ENCODE measurements around the gene HOXB2. TPM values are rescaled to one million over a fixed set of nuclear protein-coding genes. Genes with fewer than 3 reads are reported as not detected.

HOXB2 gene
- total and polyA plus RNA-seq, 2 donors (not counting 1 experiment from before 2014, with no cell fraction given) = 12.2 to 12.3 TPM

GRCh38 chr17:48506246-48506645 lies 38.7 kb downstream of the HOXB2 start:
- H3K4me1 ChIP-seq (ENCODE audit: control insufficient read depth, extremely low read depth, insufficient read depth, low read length) = peaks cover 3% of the 10 kb centered on the region
- H4K20me1 ChIP-seq (ENCODE audit: control insufficient read depth, extremely low read depth, insufficient read depth, low read length) = no peaks in the 10 kb centered on the region
- H3K9ac ChIP-seq (ENCODE audit: insufficient read depth, low read length) = no peak overlapping the region
- DNase-seq (ENCODE audit: low read depth in 2 of 2) = no peak
- no peak overlapping the region for H3K4me3 ChIP-seq (replicated peaks in 1 of 4; ENCODE audit: control extremely low read depth in 1 of 4, insufficient read depth in 1 of 4, low read depth in 3 of 4, low read length in 4 of 4)
- no peaks in the 10 kb centered on the region for H3K79me2 ChIP-seq (ENCODE audit: control insufficient read depth, insufficient read depth, low read length)
- no peak overlapping the region for H3K4me2 ChIP-seq (ENCODE audit: extremely low read depth, insufficient read depth, low read length)
- no peaks in the 10 kb centered on the region for H3K9me3 ChIP-seq (ENCODE audit: control insufficient read depth, insufficient read depth, low read depth, low read length)
- H2AFZ ChIP-seq (ENCODE audit: low read length) = no peak overlapping the region
- H3K27me3 ChIP-seq (ENCODE audit: control insufficient read depth, insufficient read depth, low read length) = no peaks in the 10 kb centered on the region
- no peaks in the 10 kb centered on the region for H3K36me3 ChIP-seq (ENCODE audit: control insufficient read depth, insufficient read depth, low read length)
- H3K27ac ChIP-seq (ENCODE audit: insufficient read depth, low read length) = no peak overlapping the region
- TF ChIP-seq EZH2 (IDR thresholded peaks at IDR 0.05; ENCODE audit: low read length, missing control alignments) (no peak), CTCF (conservative IDR thresholded peaks at IDR 0.05 in 1 of 2, IDR thresholded peaks at IDR 0.05 in 1 of 2; ENCODE audit: low read depth in 1 of 2, low read length in 2 of 2) (peak in 1 of 2 donors; percentile 25)

- Histone ChIP-seq H4K20me1 (ENCODE audit: control insufficient read depth, extremely low read depth, insufficient read depth, low read length) (no peaks in the 10 kb centered on the region), H3K9me3 (ENCODE audit: control insufficient read depth, insufficient read depth, low read depth, low read length) (no peaks in the 10 kb centered on the region), H3K79me2 (ENCODE audit: control insufficient read depth, insufficient read depth, low read length) (no peaks in the 10 kb centered on the region), H3K9ac (ENCODE audit: insufficient read depth, low read length) (no peak overlapping the region), H3K27ac (ENCODE audit: insufficient read depth, low read length) (no peak overlapping the region), H3K4me2 (ENCODE audit: extremely low read depth, insufficient read depth, low read length) (no peak overlapping the region), H3K4me3 (replicated peaks in 1 of 4; ENCODE audit: control extremely low read depth in 1 of 4, insufficient read depth in 1 of 4, low read depth in 3 of 4, low read length in 4 of 4) (no peak overlapping the region), H2AFZ (ENCODE audit: low read length) (no peak overlapping the region), H3K27me3 (ENCODE audit: control insufficient read depth, insufficient read depth, low read length) (no peaks in the 10 kb centered on the region), H3K36me3 (ENCODE audit: control insufficient read depth, insufficient read depth, low read length) (no peaks in the 10 kb centered on the region), H3K4me1 (ENCODE audit: control insufficient read depth, extremely low read depth, insufficient read depth, low read length) (peaks cover 4% of the 10 kb centered on the region)
- TF ChIP-seq EZH2 (IDR thresholded peaks at IDR 0.05; ENCODE audit: low read length, missing control alignments) (no peak), CTCF (conservative IDR thresholded peaks at IDR 0.05 in 1 of 2, IDR thresholded peaks at IDR 0.05 in 1 of 2; ENCODE audit: low read depth in 1 of 2, low read length in 2 of 2) (no peak)
- DNase-seq (ENCODE audit: low read depth in 2 of 2) = peak; percentile 72 to 92
Measured at GRCh38 chr17:48505788-48506187, 39.1 kb downstream of the HOXB2 start.

DNA sequence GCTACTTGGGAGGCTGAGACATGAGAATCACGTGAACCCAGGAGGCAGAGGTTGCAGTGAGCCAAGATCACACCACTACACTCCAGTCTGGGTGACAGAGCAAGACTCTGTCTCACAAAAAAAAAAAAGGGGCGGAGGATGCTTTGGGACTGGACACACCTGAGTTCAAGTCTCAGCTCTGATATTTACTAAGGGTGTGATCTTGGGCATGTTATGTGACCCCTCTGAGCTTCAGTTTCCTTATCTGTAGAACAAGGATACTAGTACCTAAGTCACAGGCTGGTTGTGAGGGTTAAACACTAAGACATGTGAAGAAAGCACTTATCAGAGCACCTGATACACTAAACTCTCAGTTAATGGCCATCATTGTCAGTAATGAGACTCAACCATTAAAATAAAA lies 40.0 kb downstream of the HOXB2 start:
- DNase-seq (ENCODE audit: low read depth in 2 of 2) = no peak
- no peak overlapping the region for H3K27ac ChIP-seq (ENCODE audit: insufficient read depth, low read length)
- no peak overlapping the region for H3K9ac ChIP-seq (ENCODE audit: insufficient read depth, low read length)
- no peaks in the 10 kb centered on the region for H3K9me3 ChIP-seq (ENCODE audit: control insufficient read depth, insufficient read depth, low read depth, low read length)
- peaks cover 5% of the 10 kb centered on the region for H3K4me1 ChIP-seq (ENCODE audit: control insufficient read depth, extremely low read depth, insufficient read depth, low read length)
- H3K36me3 ChIP-seq (ENCODE audit: control insufficient read depth, insufficient read depth, low read length) = no peaks in the 10 kb centered on the region
- no peak overlapping the region for H3K4me3 ChIP-seq (replicated peaks in 1 of 4; ENCODE audit: control extremely low read depth in 1 of 4, insufficient read depth in 1 of 4, low read depth in 3 of 4, low read length in 4 of 4)
- no peaks in the 10 kb centered on the region for H3K27me3 ChIP-seq (ENCODE audit: control insufficient read depth, insufficient read depth, low read length)
- TF ChIP-seq EZH2 (IDR thresholded peaks at IDR 0.05; ENCODE audit: low read length, missing control alignments) (no peak), CTCF (conservative IDR thresholded peaks at IDR 0.05 in 1 of 2, IDR thresholded peaks at IDR 0.05 in 1 of 2; ENCODE audit: low read depth in 1 of 2, low read length in 2 of 2) (no peak)
- H2AFZ ChIP-seq (ENCODE audit: low read length) = no peak overlapping the region
- no peaks in the 10 kb centered on the region for H3K79me2 ChIP-seq (ENCODE audit: control insufficient read depth, insufficient read depth, low read length)
- no peak overlapping the region for H3K4me2 ChIP-seq (ENCODE audit: extremely low read depth, insufficient read depth, low read length)
- no peaks in the 10 kb centered on the region for H4K20me1 ChIP-seq (ENCODE audit: control insufficient read depth, extremely low read depth, insufficient read depth, low read length)
